A673 (cell line): Measurements from ENCODE around the gene NFATC3.

ENCODE experiments used
- EZH2 ChIP-seq: fragments of 200-600 bp; sonication (generic); IDR thresholded peaks from 2 replicates; pipeline ENCODE4 v1.6.1; 2017; ENCODE audit warnings: borderline replicate concordance, low read depth, mild to moderate bottlenecking, mixed read lengths, antibody characterized with exemption, low read length; ENCODE audit not compliant: poor library complexity, severe bottlenecking
- TF ChIP-seq, protein P1 (sequence below): fragments of 300-800, 200-600 bp; sonication (generic); conservative IDR thresholded peaks from 2 replicates; pipeline ENCODE4 v1.5.1; 2017; ENCODE audit warnings: low read depth, mild to moderate bottlenecking, antibody characterized with exemption, low read length, moderate library complexity, mixed read lengths

DNA sequence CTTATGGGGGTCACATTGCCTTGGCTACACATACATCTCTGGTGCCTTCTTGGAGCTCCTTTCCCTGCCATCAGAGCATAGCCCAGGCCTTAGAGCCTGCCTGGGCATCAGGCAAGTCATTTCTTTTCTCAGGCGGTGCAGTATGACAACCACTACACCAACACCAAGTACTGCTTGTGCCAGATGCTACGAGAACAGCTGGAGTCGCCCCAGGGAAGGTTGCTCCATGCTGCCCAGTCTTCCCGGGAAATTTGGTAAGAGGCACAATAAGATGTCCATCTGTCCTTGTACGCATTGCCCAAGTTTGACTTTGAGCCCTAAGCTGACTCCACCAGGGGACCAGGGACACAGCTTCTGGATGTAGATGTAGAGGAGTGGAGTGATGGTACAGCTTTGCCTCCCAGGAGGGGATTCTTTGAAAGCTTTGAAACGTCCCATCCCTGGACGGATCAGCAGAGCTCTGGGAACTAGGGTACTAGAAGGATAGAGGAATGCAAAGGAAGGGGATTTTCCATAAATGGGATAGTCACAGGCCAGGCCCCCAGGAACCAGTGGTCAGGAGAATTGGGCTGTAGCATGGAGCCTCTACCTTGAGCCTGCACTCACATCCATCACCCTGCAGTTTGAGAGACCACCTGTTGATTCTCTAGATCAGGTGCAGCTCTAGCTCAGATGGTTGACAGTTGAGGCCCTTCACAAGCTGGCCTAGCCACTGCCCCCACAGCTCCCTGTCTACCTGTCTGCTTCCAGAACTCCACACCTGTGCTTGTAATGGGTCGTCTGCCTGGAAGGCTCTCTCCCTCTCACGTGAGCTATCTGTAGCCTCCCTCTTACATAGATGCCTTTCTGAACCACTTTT lies 11.0 kb upstream of the NFATC3 start:
- TF ChIP-seq, protein P1, sequence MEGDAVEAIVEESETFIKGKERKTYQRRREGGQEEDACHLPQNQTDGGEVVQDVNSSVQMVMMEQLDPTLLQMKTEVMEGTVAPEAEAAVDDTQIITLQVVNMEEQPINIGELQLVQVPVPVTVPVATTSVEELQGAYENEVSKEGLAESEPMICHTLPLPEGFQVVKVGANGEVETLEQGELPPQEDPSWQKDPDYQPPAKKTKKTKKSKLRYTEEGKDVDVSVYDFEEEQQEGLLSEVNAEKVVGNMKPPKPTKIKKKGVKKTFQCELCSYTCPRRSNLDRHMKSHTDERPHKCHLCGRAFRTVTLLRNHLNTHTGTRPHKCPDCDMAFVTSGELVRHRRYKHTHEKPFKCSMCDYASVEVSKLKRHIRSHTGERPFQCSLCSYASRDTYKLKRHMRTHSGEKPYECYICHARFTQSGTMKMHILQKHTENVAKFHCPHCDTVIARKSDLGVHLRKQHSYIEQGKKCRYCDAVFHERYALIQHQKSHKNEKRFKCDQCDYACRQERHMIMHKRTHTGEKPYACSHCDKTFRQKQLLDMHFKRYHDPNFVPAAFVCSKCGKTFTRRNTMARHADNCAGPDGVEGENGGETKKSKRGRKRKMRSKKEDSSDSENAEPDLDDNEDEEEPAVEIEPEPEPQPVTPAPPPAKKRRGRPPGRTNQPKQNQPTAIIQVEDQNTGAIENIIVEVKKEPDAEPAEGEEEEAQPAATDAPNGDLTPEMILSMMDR = no peak
- TF ChIP-seq EZH2 = no peak
